Measurements from ENCODE around the gene PIRT. TPM values are rescaled to one million over a fixed set of nuclear protein-coding genes. Genes with fewer than 3 reads are reported as not detected.
A peak's percentile ranks its signal among the peaks of the same experiment; 100 is the strongest.

The PIRT gene
- total RNA-seq, 4 donors from 2014 or later: 0.35 to 2.0 (median 1.2) TPM

GRCh38 chr17:10787306-10788045, 50.4 kb downstream of the PIRT start:
- peak in 1 of 3 donors; percentile 47 for DNase-seq
- no peaks in the 10 kb centered on the region for H3K36me3 ChIP-seq
- no peaks in the 10 kb centered on the region for H3K27me3 ChIP-seq
- H3K27ac ChIP-seq: peak overlapping the region in 3 of 4 donors; percentile 39 to 96 (median 92)
- H3K9me3 ChIP-seq: no peaks in the 10 kb centered on the region
- H3K4me1 ChIP-seq: peaks cover 0 to 15% (median 5%) of the 10 kb centered on the region in 4 donors
- no peak for TF ChIP-seq POLR2A (IDR thresholded peaks at IDR 0.05)
- TF ChIP-seq, protein P1, sequence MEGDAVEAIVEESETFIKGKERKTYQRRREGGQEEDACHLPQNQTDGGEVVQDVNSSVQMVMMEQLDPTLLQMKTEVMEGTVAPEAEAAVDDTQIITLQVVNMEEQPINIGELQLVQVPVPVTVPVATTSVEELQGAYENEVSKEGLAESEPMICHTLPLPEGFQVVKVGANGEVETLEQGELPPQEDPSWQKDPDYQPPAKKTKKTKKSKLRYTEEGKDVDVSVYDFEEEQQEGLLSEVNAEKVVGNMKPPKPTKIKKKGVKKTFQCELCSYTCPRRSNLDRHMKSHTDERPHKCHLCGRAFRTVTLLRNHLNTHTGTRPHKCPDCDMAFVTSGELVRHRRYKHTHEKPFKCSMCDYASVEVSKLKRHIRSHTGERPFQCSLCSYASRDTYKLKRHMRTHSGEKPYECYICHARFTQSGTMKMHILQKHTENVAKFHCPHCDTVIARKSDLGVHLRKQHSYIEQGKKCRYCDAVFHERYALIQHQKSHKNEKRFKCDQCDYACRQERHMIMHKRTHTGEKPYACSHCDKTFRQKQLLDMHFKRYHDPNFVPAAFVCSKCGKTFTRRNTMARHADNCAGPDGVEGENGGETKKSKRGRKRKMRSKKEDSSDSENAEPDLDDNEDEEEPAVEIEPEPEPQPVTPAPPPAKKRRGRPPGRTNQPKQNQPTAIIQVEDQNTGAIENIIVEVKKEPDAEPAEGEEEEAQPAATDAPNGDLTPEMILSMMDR (IDR thresholded peaks at IDR 0.05): no peak
- no peak overlapping the region for H3K4me3 ChIP-seq

DNA sequence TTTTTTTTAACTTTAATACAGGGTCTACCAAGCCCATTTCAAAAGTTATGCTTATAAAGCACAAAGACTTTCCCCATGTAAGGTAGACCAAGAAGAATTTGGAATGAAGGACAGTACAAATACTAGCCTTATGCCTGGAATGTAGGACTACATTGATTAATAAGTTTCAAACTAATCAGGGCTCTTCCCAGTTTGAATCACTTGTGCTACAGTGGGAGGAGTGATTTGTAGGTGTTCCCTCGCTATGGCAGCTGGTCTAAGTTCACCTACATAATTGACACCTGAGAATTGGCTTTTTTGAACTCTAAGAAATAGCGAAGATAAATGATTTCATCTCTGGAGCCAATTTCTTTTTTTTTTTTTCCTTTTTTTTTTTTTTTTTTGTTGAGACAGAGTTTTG, 52.6 kb downstream of the PIRT start:
- H3K4me3 ChIP-seq: no peak overlapping the region
- H3K27ac ChIP-seq: peak overlapping the region in 3 of 4 donors; percentile 76 to 96 (median 92)
- DNase-seq: peak in 1 of 3 donors; percentile 69
- H3K36me3 ChIP-seq: no peaks in the 10 kb centered on the region
- peak in 1 of 2 donors; percentile 68 for TF ChIP-seq POLR2A (IDR thresholded peaks at IDR 0.05)
- TF ChIP-seq, protein P1 (IDR thresholded peaks at IDR 0.05): no peak
- no peaks in the 10 kb centered on the region for H3K9me3 ChIP-seq
- H3K4me1 ChIP-seq: peaks cover 0 to 6% (median 3%) of the 10 kb centered on the region in 4 donors
- H3K27me3 ChIP-seq: no peaks in the 10 kb centered on the region

- TF ChIP-seq POLR2A (IDR thresholded peaks at IDR 0.05): no peak
- TF ChIP-seq, protein P1 (IDR thresholded peaks at IDR 0.05): no peak
- no peak for DNase-seq
- Histone ChIP-seq H3K9me3 (no peaks in the 10 kb centered on the region), H3K4me3 (no peak overlapping the region), H3K27ac (no peak overlapping the region), H3K4me1 (peaks cover 0 to 17% (median 0%) of the 10 kb centered on the region in 4 donors), H3K36me3 (no peaks in the 10 kb centered on the region), H3K27me3 (no peaks in the 10 kb centered on the region)
Observed at GRCh38 chr17:10779609-10780008, 58.3 kb downstream of the PIRT start.

- H3K36me3 ChIP-seq: no peaks in the 10 kb centered on the region
- H3K9me3 ChIP-seq: no peaks in the 10 kb centered on the region
- H3K4me1 ChIP-seq: peaks cover 0 to 21% (median 0%) of the 10 kb centered on the region in 4 donors
- no peaks in the 10 kb centered on the region for H3K27me3 ChIP-seq
- peak overlapping the region in 3 of 4 donors; percentile 29 to 81 (median 77) for H3K27ac ChIP-seq
- H3K4me3 ChIP-seq: no peak overlapping the region
- no peak for TF ChIP-seq POLR2A (IDR thresholded peaks at IDR 0.05)
- TF ChIP-seq, protein P1 (IDR thresholded peaks at IDR 0.05): no peak
- peak in 1 of 3 donors; percentile 46 for DNase-seq
Observed at GRCh38 chr17:10777890-10778289, 60.0 kb downstream of the PIRT start.

DNA sequence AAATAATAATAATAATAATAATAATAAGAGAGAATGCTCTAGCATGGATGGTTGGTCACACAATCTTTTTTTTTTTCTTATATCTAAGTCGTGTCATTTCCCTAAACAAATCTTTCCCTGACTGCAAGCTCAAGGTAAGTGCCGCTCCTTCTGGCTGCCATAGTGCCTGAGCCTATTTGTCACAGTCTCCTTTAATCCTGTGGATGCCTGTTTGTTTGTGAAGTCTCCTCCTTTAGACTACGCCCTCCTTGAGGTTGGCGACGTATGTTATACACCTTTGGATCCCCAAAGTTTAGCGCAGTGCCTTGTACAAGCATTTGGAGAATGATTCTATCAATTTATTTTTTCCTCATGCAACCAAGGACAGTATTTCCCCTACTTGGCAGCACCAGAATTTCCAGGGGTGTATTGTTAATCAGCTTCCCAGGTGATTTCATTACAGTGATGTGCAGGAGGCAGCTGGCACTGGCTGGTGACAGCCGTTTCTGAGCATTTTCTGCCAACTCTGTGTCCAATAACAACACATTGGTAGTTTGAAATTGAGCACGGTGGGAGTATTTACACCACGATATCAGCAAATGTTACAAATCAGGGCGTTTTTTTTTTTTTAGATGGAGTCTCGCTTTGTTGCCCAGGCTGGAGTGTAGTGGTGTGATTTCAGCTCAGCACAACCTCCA, 60.6 kb downstream of the PIRT start:
- H3K9me3 ChIP-seq: no peaks in the 10 kb centered on the region
- peak in 1 of 3 donors; percentile 45 for DNase-seq
- no peaks in the 10 kb centered on the region for H3K27me3 ChIP-seq
- no peak overlapping the region for H3K4me3 ChIP-seq
- no peaks in the 10 kb centered on the region for H3K36me3 ChIP-seq
- peaks cover 0 to 23% (median 0%) of the 10 kb centered on the region in 4 donors for H3K4me1 ChIP-seq
- peak overlapping the region in 3 of 4 donors; percentile 55 to 81 (median 77) for H3K27ac ChIP-seq
- TF ChIP-seq POLR2A (IDR thresholded peaks at IDR 0.05): no peak
- TF ChIP-seq, protein P1 (IDR thresholded peaks at IDR 0.05): no peak
